ENCODE results near the gene TLR6.

Gene TLR6

DNA sequence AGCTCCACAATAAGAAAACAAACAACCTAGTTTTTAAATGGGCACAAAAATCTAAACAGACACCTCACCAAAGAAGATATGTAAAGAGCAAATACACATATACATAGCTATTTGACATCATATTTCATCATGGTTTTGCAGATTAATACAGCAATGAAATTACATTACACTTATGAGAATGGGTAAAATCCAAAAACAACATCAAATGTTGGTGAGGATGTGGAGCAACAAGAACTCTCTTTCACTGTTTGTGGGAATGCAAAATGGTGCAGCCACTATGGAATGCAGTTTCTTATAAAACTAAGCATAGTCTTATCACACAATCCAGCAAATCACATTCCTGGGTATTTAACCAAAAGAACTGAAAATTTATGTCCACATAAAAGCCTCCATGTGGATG is 25.0 kb downstream of the TLR6 start:
- DNase-seq (ENCODE audit: low read depth): no peak
- TF ChIP-seq MYC (IDR thresholded peaks at IDR 0.05; ENCODE audit: low read depth, low read length): no peak
- TF ChIP-seq, protein P1, sequence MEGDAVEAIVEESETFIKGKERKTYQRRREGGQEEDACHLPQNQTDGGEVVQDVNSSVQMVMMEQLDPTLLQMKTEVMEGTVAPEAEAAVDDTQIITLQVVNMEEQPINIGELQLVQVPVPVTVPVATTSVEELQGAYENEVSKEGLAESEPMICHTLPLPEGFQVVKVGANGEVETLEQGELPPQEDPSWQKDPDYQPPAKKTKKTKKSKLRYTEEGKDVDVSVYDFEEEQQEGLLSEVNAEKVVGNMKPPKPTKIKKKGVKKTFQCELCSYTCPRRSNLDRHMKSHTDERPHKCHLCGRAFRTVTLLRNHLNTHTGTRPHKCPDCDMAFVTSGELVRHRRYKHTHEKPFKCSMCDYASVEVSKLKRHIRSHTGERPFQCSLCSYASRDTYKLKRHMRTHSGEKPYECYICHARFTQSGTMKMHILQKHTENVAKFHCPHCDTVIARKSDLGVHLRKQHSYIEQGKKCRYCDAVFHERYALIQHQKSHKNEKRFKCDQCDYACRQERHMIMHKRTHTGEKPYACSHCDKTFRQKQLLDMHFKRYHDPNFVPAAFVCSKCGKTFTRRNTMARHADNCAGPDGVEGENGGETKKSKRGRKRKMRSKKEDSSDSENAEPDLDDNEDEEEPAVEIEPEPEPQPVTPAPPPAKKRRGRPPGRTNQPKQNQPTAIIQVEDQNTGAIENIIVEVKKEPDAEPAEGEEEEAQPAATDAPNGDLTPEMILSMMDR (IDR thresholded peaks at IDR 0.05; ENCODE audit: low read depth, low read length): no peak
- no peak for TF ChIP-seq POLR2A (IDR thresholded peaks at IDR 0.05; ENCODE audit: extremely low read depth, insufficient read length)

DNA sequence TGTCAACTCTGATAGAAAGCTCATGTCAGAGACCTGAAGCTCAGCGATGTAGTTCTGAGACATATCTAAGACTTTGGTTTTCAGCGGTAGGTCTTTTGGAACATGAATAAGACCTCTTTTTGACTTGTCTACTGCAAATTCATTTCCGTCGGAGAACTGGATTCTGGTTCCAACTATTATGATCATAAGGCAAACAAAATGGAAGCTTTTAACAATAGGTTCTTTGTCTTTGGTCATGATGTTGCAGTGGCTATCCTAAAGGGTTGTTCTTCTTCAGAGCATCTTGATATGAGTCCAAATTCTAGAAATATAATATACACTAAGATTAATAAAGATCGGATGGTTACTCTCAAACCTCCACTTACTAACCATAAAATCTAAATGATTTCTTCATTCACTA is 27.4 kb downstream of the TLR6 start:
- no peak overlapping the region for H3K4me3 ChIP-seq (ENCODE audit: low read depth, low read length)
- TF ChIP-seq POLR2A (IDR thresholded peaks at IDR 0.05; ENCODE audit: extremely low read depth, insufficient read length) (no peak), MYC (IDR thresholded peaks at IDR 0.05; ENCODE audit: low read depth, low read length) (no peak)
- TF ChIP-seq, protein P2, sequence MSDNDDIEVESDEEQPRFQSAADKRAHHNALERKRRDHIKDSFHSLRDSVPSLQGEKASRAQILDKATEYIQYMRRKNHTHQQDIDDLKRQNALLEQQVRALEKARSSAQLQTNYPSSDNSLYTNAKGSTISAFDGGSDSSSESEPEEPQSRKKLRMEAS (IDR thresholded peaks at IDR 0.05; ENCODE audit: low read depth, low read length): no peak
- TF ChIP-seq, protein P1 (IDR thresholded peaks at IDR 0.05; ENCODE audit: low read depth, low read length): no peak
- no peak for DNase-seq (ENCODE audit: low read depth)

More for the DNA sequence above, 25.0 kb downstream of the TLR6 start:
- H3K4me3 ChIP-seq (ENCODE audit: low read depth, low read length): no peak overlapping the region

DNA sequence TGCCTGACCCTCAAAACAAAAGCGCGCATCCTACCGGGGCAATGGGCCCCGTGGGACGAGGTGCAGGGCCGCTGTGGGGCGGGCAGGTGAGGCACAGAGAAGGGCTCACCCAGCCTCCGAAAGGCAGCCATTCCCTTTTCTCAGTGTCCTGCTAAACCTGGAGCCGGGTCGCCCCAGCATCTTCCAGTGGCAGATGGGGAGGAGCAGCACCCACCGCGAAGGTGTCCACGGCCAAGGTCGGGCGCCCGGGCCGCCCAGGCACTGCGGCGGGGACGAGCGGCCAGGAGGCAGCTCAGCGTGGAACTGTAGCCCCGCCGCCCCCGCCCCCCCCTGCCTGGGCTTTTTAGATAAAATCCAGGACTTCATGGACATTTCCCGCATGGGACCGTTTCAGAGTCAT is 32.9 kb downstream of the TLR6 start:
- TF ChIP-seq MYC (IDR thresholded peaks at IDR 0.05; ENCODE audit: low read depth, low read length) (no peak), POLR2A (IDR thresholded peaks at IDR 0.05; ENCODE audit: extremely low read depth, insufficient read length) (no peak)
- TF ChIP-seq, protein P2 (IDR thresholded peaks at IDR 0.05; ENCODE audit: low read depth, low read length): no peak
- TF ChIP-seq, protein P1 (IDR thresholded peaks at IDR 0.05; ENCODE audit: low read depth, low read length): no peak
- no peak overlapping the region for H3K4me3 ChIP-seq (ENCODE audit: low read depth, low read length)
- no peak for DNase-seq (ENCODE audit: low read depth)

DNA sequence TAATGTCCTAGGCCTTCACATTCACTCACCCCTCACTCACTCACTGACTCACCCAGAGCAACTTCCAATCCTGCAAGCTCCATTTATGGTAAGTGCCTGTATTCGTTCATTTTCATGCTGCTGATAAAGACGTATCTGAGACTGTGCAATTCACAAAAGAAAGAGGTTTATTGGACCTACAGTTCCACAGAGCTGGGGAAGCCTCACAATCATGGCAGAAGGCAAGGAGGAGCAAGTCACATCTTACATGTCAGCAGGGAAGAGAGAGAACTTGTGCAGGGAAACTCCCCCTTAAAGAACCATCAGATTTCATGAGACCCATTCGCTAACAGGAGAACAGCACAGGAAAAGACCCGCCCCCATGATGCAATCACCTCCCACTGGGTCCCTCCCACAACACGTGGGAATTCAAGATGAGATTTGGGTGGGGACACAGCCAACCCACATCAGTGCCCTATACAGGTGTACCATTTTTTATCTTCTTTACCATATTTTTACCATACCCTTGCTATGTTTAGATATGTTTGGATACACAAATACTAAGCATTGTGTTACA is 33.8 kb downstream of the TLR6 start:
- no peak for DNase-seq (ENCODE audit: low read depth)
- no peak overlapping the region for H3K4me3 ChIP-seq (ENCODE audit: low read depth, low read length)
- TF ChIP-seq, protein P1 (IDR thresholded peaks at IDR 0.05; ENCODE audit: low read depth, low read length): no peak
- TF ChIP-seq MYC (IDR thresholded peaks at IDR 0.05; ENCODE audit: low read depth, low read length): no peak
- TF ChIP-seq, protein P2 (IDR thresholded peaks at IDR 0.05; ENCODE audit: low read depth, low read length): no peak

DNA sequence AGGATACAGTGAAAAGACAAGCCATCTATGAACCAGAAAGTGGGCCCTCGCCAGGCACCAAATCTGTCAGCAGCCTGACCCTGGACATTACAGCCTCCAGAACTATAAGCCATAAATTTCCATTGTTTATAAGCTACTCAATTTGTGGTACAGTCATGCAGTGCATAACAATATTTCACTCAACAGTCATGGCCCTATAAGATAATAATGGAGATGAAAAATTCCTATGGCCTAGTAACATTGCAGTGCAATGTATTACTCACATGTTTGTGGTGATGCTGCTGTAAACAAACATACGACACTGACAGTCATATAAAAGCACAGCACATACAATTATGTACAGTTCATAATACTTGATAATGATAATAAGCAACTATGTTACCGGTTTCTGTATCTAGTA is 34.9 kb downstream of the TLR6 start:
- TF ChIP-seq, protein P2 (IDR thresholded peaks at IDR 0.05; ENCODE audit: low read depth, low read length): no peak
- TF ChIP-seq MYC (IDR thresholded peaks at IDR 0.05; ENCODE audit: low read depth, low read length): no peak
- TF ChIP-seq, protein P1 (IDR thresholded peaks at IDR 0.05; ENCODE audit: low read depth, low read length): no peak
- no peak for TF ChIP-seq POLR2A (IDR thresholded peaks at IDR 0.05; ENCODE audit: extremely low read depth, insufficient read length)
- DNase-seq (ENCODE audit: low read depth): no peak
- no peak overlapping the region for H3K4me3 ChIP-seq (ENCODE audit: low read depth, low read length)
